Measurements from ENCODE around the gene UTF1.

The UTF1 gene

GRCh38 chr10:133200621-133201031 is 29.4 kb upstream of the UTF1 start:
- TF ChIP-seq CTCF (conservative IDR thresholded peaks at IDR 0.05; ENCODE audit: control insufficient read depth, insufficient read depth, low read depth, low read length), result no peak
- DNase-seq (ENCODE audit: low read depth), result no peak

GRCh38 chr10:133201151-133201947 is 28.7 kb upstream of the UTF1 start:
- H3K4me3 ChIP-seq (ENCODE audit: control insufficient read depth, low read depth, low read length), result no peak overlapping the region

More at GRCh38 chr10:133200621-133201031, 29.4 kb upstream of the UTF1 start:
- no peak overlapping the region for H3K4me3 ChIP-seq (ENCODE audit: control insufficient read depth, low read depth, low read length)

GRCh38 chr10:133201948-133202725 is 27.9 kb upstream of the UTF1 start:
- DNase-seq (ENCODE audit: low read depth), result no peak
- no peak overlapping the region for H3K4me3 ChIP-seq (ENCODE audit: control insufficient read depth, low read depth, low read length)
- no peak for TF ChIP-seq CTCF (conservative IDR thresholded peaks at IDR 0.05; ENCODE audit: control insufficient read depth, insufficient read depth, low read depth, low read length)

More at GRCh38 chr10:133201151-133201947, 28.7 kb upstream of the UTF1 start:
- no peak for DNase-seq (ENCODE audit: low read depth)
- no peak for TF ChIP-seq CTCF (conservative IDR thresholded peaks at IDR 0.05; ENCODE audit: control insufficient read depth, insufficient read depth, low read depth, low read length)

GRCh38 chr10:133202778-133203651 is 27.0 kb upstream of the UTF1 start:
- no peak overlapping the region for H3K4me3 ChIP-seq (ENCODE audit: control insufficient read depth, low read depth, low read length)
- DNase-seq (ENCODE audit: low read depth), result no peak
- no peak for TF ChIP-seq CTCF (conservative IDR thresholded peaks at IDR 0.05; ENCODE audit: control insufficient read depth, insufficient read depth, low read depth, low read length)

GRCh38 chr10:133203652-133204195 is 26.3 kb upstream of the UTF1 start:
- no peak for TF ChIP-seq CTCF (conservative IDR thresholded peaks at IDR 0.05; ENCODE audit: control insufficient read depth, insufficient read depth, low read depth, low read length)
- DNase-seq (ENCODE audit: low read depth), result no peak
- H3K4me3 ChIP-seq (ENCODE audit: control insufficient read depth, low read depth, low read length), result no peak overlapping the region

All from fibroblast of mammary gland (primary cell).